NCI-H128 (cell line): ENCODE data around the gene STK35.
A peak's percentile ranks its signal among the peaks of the same experiment; 100 is the strongest.

Experiments used
- DNase-seq: peaks from one replicate; lab custom pipeline; 2025; ENCODE audit not compliant: unreplicated experiment; lab: John Stamatoyannopoulos, UW

STK35 gene

DNA sequence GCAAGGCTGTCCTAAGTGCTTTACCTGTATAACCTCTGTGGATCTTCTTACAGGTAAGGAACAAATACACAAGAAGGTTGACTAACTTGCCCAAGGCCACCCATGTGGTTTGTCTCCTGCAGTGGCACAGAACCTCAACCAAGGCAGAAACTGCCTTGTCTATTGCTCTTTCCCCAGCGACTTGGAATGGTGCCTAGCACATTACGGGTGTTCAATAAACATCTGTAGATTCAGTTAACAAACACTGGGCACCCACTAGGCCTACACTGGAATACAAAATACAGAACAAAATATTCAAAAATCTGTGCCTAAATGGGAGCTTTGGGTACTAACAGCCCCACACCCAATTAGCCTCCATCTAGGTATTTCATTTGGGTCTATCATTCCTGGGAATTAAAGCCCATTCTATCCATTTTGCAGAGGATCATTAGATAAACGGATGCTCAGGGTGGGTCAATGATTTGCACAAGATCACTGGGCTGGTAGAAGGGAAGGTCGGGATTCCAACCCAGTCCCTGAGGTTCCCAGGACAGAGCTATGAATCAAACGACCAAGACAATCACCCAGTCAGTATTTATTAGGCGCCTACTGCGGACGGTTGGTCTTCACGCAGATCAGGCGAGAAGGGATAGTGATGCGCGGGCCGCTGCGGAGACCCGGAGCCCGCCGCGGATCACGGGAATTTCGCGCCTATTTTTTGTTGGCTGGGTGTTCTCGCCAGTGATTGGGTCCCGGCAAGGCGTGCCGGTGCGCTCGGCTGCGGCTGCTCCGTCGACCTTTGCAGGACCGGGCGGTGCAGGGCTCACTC is at the start of gene STK35:
Gene STK35, plus strand, starts transcription at position 771 of the 808 bp plus-strand sequence. CDS start 55 bp downstream, outside the sequence.
- peak; percentile 56 for DNase-seq

DNA sequence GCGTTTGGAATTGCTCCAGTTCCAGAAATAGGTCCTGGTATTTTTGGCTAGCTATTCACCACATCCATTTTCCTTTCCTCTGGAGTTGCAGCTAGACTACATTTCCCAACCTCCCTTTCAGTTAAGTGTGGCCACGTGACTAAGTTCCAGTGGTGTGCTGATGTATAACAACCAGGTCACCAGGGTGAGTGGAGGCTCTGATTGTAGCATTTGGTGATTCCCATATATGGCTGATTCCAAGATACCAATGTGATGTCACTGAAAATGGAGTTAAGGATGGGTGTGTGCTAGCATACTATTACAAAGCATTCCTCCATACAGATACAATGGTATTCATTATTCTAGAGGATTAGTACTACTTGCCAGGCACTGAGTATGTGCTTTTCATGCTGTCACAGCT is 49.7 kb upstream of the STK35 start:
- no peak for DNase-seq

DNA sequence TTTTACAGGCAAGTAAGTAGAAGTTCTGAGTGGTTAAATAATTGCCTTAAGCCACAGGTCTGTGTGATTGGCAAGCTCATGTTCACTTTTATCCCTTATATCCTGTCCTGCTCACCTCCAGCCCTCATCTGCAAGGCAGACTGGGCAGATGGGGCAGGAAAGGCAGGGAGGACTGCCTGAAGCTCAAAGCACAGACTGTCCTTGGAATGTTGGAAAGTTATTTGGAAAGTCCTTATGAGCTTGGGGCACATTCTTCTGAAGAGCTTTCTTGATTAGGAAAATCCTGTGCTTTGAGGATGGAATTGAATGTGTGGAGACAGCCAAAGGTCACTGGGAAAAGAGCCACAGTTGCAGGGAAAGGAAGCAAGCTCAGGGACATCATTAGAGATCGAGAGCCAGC is 48.9 kb upstream of the STK35 start:
- DNase-seq, result no peak

DNA sequence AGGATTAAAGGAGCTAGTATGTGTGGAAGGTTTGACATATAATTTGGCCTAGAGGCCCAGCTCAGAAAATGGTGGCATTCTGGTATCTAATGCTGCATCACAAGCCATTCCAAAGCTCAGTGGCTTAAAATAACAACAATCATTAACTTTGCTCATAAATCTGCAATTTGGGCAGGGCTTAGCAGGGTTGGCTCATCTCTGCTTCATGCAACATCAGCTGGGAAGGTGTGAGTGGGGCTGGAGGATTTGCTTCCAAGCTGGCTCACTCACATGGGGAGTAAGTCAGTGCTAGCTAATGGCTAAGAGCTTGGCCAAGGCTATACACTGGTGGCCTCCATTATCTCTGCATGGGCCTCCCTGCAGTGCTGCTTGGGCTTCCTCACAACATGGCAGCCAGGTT is 48.0 kb upstream of the STK35 start:
- DNase-seq, result no peak

- no peak for DNase-seq
These were observed 46.7 kb upstream of the STK35 start for GRCh38 chr20:2054911-2055310.

DNA sequence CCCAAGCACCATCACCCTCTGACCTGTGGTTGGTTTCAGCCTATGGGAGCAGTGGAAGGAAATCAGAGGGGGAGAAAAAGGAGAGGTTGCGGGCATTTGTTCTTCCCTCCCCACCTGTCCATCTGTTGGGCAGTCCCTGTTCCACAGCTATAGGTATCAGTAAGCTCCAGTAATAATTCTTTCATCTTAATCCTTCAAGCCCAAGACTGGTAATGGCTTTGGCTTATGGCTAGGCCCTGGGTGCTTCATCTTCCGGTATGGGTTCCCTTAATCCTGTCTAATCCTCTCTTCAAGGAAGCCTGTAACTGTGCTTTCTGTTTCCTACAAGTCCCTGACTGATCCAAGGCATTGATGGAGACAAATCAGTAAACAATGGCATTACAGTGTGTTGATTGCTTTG is 42.2 kb upstream of the STK35 start:
- no peak for DNase-seq

GRCh38 chr20:2065099-2065498 is 36.5 kb upstream of the STK35 start:
- DNase-seq, result no peak

DNA sequence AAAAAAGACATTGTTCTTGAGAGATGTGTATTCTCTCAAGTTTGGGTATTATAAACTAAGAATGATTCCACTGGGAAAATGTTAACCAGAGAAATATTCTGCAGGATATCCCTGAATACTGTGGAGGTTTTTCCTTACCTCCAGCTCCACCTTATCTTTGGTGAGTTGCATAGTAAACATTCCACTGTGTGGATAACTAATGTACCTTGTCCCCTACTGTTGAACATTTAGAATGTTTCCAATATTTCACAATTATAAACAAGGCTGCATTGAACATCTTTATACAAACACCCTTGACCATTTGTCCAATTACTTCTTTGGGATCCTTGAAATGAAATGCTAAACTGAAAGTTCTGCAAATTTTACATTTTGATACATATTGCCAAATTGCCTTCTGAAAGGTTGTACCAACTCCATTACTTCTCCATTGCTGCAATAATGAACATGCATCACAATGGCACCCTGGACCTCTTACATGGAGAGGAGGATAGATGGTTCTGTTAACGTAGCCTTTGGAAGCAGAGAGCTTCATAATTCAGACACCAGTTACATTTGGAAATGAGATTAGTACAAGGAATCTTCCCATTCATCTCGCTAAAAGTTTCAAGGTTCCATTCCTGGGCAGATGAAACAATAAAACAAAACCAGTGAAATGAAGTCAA is 35.0 kb upstream of the STK35 start:
- DNase-seq, result no peak

DNA sequence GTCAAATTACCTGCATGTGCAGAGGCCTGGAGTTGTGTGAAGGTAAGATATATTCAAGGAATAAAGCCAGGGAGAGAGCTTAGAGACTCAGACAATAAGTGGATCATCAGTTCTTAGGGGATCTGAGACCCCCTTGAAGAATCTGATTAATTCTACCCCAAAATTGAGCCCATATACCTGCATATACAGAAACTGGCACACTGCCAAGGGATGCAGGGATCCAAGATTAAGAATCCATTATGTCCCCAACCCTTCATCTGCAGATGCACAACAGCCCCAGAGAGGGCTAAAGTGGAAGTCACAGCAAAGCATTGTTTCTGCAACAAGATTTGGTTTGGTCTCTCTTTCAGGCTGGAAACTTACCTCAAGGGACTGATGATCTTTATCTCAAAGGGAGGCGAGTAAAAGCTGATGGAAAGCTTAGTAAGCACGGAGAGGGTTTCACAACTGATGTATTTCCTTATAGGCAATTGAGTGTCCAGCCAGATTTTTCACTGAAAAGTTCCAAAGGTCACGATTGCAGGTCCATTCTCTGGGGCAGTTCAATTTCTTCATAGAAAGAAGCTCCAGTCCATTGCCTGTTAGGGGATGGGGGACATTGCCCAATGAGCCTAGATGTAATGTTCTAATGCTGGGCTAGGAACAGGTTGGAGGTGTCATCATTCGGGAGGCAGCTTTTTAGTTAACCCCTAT is 20.9 kb upstream of the STK35 start:
- DNase-seq, result no peak

GRCh38 chr20:2084703-2085102 is 16.9 kb upstream of the STK35 start:
- no peak for DNase-seq

DNA sequence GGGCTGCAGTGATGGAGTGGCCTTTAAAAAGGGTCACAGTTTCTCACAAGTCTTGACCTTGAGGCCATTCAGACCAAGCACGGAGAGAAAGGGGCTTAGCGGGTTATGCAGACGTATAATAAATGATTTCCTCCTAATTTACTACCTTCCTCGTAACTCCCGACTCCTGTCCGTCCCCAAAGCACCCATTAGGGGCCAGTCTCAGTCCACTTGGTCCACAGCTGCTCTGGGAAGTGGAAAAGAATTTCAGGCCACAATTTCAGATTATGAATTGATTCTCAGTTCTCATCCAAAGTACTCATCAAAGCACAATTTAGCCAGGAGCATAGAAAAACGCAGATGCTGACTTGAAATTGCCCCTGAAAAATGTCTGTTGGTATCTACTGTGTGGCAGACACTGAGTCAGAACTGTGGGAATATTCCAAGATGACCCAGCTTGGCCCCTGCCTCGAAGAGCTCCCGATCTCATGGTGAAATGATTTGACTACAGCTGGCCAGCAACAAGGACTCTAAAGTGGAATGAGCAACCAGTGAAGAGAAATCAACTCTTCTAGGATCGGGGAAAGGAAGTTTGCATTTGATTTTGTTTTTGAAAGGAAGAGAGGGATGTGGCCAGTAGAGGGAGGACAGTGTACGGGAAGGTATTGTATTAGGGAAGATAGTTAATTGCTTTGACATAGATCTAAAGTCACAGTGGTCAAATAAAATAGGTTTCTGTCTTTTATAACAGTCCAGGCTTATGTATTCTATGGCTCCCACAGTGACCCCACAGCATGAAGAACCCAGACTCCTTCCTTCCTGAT is 15.2 kb upstream of the STK35 start:
- DNase-seq, result no peak

DNA sequence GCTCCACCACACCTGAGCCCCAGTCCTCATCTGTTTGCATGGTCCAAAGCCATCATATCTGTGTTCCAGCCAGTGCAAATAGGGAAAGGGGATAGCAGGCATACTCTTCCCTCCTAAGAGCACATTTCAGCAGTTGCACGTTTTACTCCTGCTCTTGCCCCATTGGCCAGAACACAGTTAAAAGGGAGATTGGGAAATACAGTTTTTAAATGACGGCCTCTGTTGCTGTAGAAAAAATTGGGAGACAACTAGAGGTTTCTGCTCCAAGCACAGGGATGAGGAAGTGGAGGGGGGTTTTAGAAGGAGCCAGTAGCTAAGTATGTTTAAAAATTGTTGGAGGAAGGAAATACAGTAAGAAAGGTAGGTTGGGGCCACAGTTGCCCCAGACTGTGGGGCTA is 14.6 kb upstream of the STK35 start:
- DNase-seq, result no peak

- no peak for DNase-seq
These were observed 12.7 kb upstream of the STK35 start for GRCh38 chr20:2088891-2089290.

GRCh38 chr20:2089447-2089846 is 12.2 kb upstream of the STK35 start:
- no peak for DNase-seq

DNA sequence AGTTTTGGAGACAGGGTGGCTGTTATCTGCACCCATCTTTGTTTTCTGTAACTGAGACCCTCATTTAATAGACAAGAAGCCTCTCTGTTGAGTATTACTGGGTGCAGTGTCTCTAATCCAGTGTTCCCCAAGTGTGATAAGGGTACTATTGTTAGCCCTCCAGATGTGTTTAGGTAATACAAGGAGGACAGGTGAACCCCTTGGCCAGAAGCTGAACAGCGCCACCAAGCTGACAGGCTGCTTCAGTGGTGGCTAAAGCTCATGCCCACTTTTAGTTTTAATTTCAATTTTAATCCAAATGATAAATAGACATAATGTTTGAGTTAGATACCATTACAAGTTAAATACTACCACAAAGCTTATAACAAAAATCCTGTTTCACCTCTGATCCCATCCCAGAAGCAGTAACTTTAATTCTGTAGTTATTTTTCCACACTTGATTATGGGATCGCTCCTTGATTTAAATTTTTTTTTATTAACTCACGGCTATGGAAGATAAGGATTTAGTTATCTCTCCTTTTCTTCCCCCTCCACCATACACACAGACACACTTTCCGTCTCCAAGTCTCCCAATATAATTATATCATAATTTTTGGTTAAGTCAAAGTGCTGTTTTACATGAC is 8.4 kb upstream of the STK35 start:
- no peak for DNase-seq

DNA sequence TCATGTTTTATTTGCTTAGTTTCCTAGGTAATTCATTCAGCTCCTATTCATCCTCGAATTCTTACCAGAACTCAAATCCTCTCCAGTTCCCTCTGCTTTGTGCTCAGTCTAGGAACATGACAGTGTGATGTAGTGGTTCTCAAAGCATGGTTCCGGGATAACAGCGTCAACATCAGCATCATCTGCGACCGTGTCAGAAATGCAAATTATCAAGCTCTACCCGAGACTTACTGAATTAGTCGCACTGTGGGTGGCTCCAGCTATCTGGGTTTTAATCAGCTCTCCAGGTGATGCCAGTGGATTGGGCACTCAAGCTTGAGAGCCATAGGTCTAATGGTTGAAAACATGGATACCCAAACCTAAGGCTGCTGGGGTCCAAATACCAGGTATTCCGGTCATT is 7.7 kb upstream of the STK35 start:
- no peak for DNase-seq

DNA sequence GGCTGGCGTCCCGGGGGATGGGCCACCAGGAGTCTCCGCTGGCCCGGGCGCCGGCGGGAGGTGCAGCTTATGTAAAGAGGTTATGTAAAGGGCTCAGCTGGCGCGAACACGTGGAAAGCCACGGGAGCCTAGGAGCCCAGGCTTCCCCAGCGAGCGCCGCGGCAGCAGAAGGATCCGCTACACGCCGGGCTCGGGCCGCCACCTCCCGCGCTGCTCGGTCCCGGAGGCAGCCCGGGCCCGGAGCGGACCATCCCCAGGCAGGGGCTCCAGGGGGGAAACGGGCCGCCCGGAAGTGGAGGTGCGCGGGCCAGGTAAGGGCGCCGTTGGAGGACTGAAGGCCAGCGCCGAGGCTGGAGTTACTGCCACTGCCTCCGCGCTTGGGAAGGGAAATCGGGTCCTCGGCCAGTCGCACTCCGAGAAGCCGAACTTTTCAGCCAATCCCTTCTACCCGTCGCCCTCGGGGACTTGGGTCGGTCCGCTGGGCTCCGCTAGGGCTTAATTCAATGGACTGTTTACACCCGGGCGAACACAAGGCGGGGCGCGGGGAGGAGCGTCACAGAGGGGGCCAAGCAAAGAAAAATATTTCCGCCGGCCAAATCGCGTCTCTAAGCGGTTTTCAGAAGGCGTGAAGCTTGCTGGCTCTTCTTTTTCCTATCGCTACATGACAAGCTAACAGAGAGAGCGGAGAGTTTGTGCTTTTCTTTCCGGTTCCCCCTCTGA is 398 bp downstream of the STK35 start:
- peak; percentile 91 for DNase-seq

- peak; percentile 91 for DNase-seq
These were observed 1.2 kb downstream of the STK35 start for GRCh38 chr20:2102585-2103460.

- no peak for DNase-seq
These were observed 2.0 kb downstream of the STK35 start for GRCh38 chr20:2103461-2104153.
